ENCODE data around the gene RSPH1.
"Not testable (repeated sequence)": the region's sequence is repeated elsewhere in the genome, so short reads cannot be mapped to it uniquely, and the experiment has no call there.

Gene RSPH1

DNA sequence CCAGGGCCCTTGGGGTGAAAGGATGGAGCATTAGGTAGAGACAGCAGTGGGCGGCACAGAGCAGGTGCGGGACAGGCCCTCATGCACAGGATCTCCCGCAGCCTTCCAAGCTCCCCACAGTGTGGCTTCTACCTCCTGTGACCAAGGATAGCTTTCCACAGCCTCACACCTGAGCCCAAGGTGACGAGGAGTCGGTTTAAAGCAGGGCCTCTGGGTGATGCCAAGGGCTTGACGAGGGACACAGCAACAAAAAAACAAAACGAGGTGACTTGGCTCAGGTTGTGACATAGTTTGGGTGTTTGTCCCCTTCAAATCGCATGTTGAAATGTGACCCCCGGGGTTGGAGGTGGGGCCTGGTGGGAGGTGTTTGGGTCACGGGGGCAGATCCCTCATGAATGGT, 15.3 kb downstream of the RSPH1 start:
- DNase-seq: no peak

DNA sequence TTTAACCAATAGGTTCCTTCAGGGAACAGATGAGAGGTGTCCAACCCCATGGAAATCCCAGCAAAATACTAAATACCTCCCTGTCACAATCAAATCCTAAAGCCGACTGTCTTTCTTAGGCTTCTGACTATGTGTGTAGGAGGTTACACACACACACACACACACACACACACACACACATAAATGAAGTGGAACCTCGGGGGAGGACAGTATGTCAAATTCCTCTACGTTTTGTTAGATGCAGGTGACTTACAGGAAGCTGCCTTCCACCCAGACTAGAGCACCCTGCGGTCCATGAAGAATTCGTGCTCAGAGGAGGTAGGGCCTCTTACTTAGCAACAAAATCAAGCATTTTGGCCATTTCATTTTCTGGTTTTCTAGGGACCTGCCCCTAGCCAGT, 16.4 kb downstream of the RSPH1 start:
- no peak for DNase-seq

DNA sequence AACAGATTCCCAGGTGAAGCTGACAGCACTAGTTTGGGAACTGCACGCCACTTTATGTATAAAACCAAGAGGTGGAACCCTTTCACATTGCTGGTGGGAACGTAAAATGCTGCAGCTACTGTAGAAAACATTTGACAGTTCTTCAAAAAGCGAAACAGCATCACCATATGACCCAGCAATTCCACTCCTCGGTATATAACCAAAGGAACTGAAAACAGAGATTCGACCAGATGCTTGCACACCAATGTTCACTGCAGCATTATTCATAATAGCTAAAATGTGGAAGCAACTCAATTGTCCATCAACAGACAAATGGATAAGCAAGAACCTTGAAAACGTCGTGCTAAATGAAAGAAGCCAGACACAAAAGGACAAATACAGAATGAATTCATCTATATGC, 17.5 kb downstream of the RSPH1 start:
- DNase-seq: no peak

DNA sequence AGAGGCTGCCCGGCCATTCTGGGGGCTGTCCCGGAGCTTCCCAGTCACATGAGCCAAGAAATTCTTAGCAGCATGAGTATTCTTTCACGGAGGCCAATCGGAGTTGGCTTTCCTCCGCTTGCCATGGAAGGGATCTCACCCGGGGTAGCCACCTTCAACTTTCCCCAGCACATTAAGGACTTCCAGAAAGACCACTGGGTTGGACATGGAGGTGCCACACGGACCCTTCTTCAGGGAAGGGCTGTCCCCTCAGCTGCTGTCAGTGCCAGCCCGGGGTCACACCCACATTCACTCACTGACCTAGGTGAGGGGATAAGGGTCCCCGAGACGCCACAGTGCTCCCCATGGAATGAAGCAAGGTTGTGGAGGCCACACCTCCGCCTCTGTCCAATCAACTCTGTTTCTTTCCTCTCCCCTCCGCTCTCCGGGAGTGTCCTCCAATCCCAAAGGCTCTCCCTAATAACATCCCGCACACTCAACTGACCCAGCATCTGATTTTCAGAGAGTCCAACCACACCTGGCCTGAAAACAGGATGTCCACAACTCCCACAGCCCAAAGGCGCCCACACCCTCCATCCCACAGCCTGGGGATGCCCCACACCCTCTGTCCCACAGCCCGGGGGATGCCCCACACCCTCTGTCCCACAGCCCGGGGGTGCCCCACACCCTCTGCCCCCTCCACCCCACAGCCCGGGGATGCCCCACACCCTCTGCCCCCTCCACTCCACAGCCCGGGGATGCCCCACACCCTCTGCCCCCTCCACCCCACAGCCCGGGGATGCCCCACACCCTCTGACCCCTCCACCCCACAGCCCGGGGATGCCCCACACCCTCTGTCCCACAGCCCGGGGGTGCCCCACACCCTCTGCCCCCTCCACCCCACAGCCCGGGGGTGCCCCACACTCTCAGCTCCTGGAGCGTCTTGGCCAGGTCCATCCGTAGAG, 19.4 kb downstream of the RSPH1 start:
- DNase-seq: no peak

DNA sequence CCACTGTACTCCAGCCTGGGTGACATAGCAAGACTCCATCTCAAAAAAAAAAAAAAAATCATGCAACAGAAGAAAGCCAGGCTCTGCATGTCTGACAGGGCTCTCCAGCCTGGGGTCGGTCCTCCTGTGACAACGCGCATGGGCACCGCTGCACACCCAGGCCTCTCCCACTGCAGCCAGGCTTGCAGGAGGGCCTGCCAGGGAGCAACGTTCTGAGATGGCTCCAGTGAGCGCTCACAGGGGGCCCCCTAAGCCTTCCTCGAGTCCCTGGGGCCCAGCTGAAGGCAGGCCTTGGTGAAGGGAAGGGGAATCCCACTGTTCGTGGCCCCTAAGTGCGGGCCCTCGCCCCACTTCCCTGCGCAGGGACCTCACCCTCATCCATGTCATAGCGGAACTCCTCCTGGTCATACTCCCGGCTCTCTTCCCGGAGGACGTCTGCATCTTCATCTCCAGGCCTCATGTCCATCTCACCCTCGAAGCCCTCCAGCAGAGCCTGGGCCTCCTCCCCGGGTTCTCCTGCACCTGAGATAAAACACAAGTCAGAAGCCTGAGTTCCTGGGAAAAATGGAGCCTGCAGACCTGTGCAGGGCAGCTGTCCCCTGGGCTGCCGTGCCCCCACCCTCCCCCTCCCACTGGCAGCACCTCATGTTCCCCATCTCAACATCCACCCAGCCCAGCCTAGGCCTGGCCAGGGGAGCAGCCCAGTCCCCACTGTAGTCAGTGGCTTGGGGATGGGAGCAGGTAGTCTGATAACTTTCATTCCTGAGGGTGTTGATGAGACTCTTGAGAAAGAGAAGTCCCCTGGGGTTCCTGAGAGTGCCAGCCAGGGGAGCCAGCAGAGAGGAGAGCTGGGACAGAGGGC, 20.3 kb downstream of the RSPH1 start:
- no peak for DNase-seq

DNA sequence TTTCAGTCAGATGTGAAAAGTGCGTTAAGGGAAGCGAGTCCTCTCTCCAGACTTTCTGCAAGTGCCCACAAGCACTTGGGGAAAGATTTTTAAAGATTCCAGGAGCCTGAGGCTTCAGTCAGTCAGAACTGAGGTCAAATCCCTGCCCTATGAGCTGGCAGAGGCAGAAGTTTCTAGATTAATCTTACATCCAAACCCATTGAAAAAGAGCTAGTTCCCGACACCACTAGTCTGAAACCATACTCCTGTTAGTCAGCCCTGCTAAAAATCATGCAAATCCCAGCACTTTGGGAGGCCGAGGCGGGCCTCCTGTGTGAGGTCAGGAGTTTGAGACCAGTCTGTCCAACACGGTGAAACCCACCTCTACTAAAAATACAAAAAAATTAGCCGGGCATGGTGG, 21.0 kb downstream of the RSPH1 start:
- no peak for DNase-seq

DNA sequence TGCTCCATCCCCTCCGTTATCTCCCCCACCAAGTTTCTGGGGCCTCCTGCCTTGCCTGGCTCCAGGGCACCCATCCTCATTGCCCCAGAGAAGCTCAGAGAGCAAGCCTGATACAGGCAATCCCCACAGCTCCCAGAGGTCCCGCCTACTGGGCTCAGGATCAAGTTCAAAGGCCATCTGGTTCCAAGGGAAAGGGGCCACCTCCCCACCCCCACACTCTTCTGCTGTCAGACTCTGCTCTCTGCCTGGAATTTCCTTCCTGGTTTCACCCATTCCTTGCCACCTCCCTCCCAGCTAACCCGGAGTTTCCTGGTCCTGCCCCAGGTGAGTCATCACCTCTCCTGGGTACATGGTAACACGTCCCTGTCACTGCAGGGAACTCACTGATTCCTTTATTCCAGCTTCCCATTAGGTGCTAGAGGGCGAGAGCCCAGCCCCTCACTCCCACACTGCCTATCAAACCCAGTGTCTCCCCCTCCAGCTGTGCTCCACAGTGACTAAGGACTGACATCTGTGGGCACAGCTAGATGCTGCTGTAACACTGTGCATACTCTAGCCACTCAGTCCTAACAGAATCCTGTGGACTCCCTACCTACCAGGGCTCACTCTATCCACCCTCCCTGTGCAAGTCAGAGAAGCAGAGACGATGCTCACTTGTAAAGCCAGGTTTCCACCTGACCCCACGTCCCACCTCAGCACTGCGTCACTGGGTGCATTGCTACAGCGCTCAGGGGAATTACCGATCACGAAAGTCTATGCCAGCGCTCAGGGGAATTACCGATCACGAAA, 21.8 kb downstream of the RSPH1 start:
- no peak for DNase-seq

DNA sequence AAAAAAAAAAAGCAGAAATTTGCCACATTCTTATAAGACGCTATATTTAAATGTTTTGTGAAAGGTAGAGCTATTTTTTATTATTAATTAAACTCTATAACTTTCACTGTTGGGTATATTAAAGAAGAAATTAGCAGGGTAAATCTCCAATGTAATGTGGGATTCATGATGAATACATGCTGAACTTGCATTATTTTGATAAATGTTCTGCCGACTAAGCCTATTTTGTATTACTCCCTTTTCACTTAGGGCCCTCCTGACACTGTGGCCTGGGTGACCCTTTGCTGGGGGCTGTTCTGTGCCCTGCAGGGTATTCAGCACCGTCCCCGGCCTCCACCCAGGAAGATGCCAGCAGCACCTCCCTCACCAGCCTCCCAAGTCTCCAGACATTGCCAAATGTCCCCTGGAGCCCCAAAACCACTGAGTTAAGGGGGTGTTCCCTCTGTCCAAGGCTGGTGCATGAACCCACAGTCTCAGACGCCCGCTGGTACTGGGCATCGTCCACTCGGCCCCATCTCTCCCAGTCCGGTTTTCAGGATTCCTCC, 22.5 kb downstream of the RSPH1 start:
- no peak for DNase-seq

DNA sequence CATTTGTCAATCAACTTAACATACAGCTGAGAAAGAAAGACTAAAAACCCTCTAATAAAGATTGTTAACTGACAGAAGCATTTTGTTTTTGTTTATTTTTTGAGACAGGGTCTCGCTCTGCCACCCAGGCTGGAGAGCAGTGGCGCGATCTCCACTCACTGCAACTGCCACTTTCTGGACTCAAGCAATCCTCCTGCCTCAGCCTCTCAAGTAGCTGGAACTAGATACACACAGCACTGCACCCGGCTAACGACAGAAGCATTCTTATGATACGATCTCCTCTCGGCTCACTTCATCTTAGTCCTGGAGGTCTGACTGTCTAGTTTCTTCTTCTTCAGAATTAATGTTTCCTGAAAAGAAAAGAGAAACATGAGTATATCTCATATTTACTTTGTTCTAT, 23.5 kb downstream of the RSPH1 start:
- DNase-seq: no peak

DNA sequence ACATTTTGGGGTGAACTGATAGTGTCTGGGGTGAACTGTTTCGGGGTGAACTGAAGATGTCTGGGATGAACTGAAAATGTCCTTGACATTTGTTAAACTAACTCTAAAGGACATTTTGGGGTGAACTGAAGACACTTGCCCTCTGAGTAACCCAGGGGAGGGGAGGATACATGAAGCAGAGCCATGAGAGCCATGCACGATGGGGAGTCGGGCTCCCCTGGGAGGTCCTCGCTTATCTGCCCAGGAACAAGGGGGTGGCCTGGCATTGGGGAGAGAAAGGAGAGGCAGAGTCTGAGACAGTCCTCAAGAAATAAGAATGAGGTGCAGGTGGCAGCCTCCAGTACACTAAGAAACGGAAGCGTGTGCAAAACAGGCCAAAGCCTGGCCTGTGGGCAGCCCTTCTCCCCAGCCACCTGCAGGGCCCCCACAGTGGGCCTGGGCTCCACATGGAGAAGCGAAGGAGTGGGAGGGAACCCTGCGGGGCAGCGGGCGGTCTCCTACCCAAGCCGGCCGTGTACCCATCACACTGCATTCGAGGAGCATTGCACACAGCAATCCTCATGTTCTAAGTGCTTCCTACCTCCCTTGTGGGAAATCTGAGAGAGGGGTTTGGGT, 24.2 kb downstream of the RSPH1 start:
- no peak for DNase-seq

DNA sequence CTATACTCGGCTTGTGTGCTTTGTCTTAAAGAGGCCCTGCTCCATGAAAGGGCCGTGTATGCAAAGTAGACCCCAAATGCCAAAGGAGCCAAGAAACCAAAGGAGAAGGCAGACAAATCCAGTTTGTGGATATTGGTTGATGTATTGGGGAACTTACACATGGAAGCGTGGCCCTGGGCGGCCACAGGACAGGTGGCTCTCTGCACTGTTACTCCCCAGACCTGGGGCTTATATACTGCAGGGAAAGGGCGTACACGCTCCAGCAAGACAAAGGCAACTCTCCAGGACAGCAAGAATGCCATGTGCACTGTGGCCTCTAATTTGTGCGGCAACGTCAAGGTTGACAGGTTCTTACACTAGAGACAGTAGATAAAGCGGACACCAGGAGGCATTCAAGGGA, 24.8 kb downstream of the RSPH1 start:
- DNase-seq: no peak

DNA sequence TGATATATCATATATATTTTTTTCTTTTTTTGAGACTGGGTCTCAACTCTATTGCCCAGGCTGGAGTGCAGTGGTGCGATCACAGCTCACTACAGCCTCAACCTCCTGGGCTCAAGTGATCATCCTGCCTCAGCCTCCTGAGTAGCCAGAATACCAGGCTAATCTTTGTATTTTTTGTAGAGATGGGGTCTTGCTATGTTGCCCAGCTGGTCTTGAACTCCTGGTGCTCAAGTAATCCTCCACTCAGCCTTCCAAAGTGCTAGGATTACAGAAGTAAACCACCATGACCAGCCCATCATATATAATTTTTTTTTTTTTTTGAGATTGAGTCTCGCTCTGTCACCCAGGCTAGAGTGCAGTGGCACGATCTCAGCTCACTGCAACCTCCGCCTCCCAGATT, 26.3 kb downstream of the RSPH1 start:
- not testable (repeated sequence) for DNase-seq

DNA sequence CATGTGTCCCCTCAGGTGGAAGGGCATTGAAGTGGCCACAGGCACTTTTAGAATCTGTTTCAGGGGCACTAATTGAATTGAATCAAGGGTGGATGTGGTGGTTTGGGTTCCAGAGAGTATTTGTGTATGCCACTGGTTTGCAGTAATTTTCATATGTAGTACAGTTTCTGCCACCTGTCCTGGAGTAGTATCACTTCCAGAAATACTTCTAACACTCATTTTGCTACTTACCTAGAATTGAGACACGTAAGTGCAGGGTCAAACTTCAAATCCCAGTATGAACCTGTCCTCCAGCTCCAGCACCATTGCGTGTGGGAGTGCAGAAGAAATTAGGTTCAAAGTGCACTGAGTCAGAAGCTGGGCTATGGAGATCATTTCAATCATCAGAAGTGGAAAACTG, 26.8 kb downstream of the RSPH1 start:
- no peak for DNase-seq

DNA sequence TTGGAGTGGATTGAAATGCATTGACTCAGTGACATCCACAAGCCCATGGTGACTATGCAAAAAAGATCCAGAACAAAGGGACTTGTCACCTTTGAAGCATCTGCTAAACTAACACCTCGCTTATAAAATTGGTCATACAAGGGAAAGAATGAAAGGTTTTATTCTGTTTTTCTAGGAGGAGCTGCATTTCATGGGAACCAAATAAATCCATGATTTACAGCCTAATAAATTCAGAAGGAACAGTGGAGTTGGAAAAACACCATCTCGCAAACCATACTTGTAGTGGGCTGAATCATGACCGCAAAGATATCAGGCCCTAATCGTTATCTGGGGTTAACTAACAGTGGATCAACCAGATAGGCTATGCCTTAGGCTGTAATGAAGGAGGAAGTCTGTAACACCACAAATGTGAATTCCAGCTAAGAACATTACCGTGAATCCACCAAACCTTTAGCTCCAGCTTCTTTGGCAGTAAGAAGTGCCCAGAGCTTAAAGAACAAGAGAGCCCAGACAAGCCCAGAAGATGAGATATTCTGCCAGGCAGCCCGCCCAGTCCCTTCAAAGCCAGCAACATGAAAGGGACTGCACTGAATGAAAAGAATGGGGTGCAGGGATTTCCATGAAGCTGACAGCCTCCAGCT, 27.4 kb downstream of the RSPH1 start:
- no peak for DNase-seq

DNA sequence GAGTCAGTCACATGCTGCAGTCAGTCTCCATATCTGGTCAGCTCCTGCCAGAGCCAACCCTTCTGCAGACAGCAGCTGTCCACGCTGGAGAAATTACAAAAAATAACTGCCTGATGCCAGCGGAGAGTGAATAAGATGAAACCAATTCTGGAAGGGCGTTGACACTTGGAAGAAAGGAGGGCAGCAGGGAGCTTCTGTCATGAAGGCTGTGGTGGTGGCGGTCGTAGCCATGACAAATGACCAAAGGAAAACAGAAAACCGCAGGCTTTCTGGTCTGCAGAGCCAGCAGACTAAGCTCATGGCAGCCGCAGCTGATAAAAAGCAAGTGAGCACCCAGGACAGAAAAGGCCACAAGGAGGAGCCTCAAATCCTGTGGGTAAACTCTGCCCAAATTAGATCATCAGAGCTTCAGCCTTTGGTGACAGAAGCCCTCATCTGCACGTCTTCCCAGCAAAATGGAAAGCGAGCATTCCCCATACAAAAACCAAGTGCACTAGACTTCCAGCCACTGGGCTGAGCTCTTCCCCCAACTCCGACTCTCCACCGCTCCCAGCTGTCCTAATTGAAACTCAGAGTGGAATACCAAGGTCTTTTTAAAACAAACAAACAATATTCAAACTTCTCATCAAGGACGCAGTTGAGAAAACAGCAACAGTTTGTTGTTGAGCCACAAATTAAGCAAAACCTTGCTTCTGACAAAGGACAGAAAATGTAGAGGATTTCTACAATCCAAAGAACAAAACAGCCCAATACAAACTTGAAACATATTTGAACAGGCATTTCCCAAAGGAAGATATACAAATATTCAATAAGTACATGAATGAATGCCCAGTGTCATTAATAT, 28.7 kb downstream of the RSPH1 start:
- no peak for DNase-seq

DNA sequence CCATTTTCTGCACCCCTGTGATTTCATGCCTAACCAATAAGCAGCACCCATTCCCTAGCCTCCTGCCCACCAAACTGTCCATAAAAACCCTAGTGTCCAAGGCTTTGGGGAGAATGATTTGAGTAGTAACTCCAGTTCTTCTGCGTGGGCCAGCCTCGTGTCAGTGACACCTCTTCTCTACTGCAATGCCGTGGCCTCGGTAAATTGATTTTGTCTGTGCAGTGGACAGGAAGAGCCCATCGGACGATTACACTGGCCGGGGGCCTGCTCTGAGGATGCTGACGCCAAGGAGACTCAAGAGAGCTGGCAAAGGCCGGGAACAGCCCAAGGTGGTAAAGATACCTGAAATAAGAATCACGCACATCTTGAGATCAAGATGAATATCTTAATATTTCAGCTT, 29.3 kb downstream of the RSPH1 start:
- no peak for DNase-seq

DNA sequence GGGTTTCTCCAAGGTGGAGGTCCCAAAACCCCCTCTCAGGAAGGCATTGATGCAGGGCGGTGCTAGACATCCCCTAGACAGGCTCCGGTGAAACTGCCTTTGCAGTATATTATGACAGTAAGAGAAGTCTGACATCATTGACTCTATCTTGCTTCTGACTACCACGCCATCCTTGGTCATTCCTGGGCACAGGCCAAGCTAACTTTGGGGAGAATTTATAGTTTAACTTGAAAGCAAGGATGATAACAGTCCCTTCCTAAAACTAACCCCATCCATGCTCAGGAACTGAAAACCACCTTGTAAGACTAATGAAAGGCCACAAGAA, 30.3 kb downstream of the RSPH1 start:
- DNase-seq: no peak

DNA sequence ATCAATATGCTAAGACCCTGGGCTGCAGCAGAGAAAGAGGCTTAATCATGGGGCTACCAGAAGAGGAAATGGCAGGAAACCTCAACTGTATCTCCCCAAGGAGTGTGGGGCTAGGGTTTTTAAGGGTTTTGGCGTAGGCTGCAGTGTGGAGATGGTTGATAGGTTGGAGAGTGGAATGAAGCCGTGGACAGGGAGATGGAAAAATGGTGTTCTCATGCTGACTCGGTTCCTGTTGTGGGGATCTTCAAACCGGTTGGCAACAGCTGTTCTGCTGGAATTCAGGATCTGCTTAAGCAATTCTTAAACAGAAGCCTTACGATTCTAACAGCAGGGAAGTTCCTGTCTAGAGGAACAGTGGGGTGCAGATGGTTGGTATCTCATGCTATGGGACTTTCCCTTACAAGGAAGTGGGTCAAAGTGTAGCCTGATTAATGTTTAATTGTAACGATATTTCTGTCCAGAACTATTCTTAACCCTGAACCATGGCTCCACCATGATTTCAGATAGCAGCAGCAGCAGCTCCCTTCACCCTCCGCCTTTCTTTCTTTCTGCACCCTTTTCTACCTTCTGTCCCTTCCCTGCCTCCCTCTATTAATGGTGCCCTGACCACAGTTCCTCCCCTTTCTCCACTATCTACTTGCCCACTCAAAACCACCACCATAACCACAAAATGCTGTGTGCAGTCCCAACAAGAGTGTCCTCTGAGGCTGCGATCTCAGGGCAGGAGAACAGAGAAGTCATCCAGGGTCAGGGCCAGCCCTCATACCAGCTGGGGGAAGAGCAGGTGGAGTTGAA, 30.8 kb downstream of the RSPH1 start:
- no peak for DNase-seq

DNA sequence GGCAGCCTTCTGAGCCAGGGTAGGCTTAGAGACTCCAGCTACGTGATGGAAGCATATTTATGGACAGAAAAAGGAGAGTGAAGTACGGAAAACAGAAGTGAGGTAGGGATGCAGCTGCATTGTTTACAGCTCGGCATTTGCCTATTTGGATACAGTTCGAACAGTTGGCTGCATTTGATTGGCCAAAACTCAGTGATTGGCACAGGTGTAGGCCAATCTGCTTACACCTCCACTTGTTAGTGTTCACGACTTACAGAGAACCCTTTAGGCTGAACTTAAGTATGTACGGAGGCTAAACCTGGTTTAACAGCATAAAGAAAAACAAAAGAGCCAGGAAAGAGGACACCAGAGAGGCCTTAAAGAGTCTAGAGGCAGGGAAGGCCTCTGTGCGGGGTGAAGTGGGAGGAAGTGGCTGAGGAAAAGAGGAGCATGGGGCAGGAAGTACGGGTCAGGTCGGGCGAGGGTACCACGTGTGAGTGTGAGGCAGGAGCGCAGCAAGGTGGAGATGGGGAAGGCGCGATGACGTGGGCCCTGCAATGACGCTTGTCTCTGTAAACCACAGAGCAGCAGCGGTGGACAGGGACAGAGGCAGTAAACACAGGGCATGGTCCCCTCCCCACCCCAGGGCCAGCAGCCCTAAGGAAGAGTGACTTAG, 32.0 kb downstream of the RSPH1 start:
- DNase-seq: peak in 2 of 4 experiments; percentile 16 to 33

Measured in activated CD4-positive, CD25-positive, alpha-beta regulatory T cell (primary cell).